Colon (tissue), 2 donors: Measurements from ENCODE around the gene MOGAT3.

ENCODE experiments used
- FAIRE-seq: peaks from 2 replicates; lab custom pipeline; 2012; peaks lifted over from hg19 to GRCh38; lab: Jason Lieb, UNC
- donor health status: control.
- donor health status: control.

Gene MOGAT3, protein sequence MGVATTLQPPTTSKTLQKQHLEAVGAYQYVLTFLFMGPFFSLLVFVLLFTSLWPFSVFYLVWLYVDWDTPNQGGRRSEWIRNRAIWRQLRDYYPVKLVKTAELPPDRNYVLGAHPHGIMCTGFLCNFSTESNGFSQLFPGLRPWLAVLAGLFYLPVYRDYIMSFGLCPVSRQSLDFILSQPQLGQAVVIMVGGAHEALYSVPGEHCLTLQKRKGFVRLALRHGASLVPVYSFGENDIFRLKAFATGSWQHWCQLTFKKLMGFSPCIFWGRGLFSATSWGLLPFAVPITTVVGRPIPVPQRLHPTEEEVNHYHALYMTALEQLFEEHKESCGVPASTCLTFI

DNA sequence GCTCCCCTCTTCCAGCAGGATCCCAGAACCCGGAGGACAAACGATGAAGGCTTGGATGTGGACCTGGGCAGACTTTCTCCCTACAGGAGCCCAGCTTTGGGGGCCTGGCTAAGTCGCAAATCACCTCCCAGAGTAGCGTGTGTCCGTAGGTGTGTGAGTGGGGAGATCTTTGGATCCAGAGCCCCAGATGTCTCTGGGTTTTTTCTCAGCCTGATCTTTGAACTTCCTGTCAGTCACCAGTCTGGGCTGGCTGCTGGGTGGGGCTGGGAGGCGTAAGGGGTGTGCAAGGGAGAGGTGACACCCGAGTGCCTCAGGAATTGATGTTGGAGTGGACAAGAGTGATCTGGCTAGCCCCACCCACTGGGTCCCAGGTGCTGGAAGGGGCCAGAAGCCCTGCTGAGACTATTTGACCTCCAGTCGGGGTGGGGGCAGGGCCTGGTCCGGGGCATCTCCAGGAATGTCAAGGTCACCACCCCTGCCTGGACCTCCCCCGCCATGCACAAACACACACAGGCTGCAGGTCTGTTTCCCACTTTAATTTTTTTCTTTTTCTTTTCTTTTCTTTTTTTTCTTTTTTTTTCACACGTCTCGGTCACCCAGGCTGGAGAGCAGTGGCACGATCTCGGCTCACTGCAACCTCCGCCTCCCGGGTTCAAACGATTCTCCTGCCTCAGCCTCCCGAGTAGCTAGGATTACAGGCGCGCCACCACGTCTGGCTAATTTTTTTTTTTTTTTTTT is at the start of gene MOGAT3:
Gene MOGAT3, minus strand, starts transcription at position 175 of the 738 bp plus-strand sequence. CDS start 182 bp downstream, outside the sequence.
- FAIRE-seq, result no peak

DNA sequence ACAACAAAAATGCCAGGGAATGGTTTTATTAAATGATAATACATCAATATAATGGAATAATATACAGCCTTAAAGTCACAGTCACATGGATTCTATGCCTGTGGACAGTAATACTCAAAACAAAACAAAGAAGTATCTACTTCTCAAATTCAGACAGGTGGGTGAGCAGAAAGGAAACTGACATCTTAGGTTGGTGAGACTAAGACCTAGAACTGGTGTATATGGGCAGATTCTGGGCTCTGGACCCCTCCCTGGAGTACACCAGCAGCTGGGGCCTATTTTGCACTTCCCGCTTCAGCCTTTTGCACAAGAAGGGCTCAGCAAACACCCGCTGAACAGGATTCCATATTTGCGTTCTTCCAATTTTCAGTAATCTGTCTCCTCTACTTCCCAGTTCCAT is 49.5 kb upstream of the MOGAT3 start:
- no peak for FAIRE-seq

DNA sequence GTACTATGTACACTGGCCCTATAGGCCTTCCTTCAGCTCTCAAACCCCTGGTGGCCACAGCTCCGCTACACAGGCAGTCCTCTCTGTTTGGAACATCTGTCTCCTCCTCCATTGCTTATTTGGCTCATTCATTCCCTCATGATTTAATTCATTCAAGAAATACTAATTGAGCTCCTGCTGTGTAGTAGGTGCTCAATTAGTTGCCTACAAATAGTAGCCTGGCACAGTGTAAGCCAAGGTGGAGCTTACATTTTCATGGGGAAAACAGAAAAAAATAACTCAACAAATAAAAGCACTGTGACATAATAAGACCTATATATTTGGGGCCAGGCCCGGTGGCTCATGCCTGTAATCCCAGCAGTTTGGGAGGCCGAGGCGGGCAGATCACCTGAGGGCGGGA is 47.4 kb upstream of the MOGAT3 start:
- no peak for FAIRE-seq

DNA sequence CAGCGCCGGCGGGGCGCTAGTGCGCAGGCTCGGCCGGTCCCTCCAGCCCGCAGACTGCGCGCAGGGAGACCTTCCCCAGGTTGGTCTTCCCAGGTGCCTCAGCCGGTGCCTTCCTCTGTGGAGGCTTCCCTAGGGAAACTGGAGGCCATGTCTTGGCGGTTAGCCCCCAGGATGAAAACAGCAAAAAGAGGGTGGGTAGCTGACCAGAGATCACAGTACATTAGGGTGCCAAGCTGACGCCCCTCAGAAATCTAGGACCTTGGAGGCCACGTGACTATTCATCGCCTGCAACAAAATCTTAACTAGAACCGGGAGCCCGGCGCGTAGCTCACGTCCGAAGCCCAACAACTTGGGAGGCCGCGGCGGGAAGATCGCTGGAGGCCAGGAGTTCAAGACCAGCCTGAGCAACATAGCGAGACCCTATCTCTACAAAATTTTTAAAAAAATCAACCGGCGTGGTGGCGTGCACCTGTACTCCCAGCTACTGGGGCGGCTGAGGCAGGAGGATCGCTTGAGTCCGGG is 44.4 kb upstream of the MOGAT3 start:
- no peak for FAIRE-seq

DNA sequence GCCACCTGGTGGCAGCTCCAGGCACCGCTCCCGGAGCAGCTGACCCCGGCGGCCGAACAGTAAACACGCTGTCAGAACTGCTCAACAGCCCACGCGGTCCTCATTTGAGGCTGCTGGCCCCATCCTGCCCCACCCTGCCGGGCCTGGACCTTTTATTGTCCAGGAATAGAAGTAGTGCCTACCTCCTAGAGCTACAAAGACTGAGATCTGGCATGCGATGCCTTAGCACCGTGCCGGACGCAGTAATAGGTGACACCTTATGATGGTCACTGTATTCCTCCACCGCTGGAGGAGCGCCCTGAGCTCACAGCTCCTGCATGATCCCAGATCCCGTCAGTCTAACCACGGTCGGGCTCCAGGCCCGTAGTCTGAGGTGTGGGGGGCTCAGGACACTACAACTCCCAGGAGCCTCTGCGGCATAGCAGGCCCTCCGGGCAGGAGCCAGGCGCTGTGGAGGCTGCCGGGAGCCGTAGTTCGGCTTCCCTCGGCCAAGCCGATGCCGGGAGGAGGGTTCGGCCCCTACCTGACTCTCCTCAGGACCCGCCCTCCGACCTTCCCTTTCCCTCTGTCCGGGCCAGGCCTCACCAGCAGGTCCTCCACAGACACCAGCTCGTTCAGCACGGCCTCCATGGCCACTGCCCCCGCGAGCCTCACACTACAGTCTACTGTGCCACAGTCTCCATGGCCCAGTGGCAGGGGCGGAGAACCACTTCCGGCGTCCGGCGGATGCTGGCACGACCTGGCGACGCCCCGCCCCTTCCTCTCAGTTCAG is 43.7 kb upstream of the MOGAT3 start, which contains the start of gene FIS1:
Gene FIS1, minus strand, starts transcription at position 707 of the 772 bp plus-strand sequence. Its CDS starts 77 bp downstream, at position 630.
- no peak for FAIRE-seq

DNA sequence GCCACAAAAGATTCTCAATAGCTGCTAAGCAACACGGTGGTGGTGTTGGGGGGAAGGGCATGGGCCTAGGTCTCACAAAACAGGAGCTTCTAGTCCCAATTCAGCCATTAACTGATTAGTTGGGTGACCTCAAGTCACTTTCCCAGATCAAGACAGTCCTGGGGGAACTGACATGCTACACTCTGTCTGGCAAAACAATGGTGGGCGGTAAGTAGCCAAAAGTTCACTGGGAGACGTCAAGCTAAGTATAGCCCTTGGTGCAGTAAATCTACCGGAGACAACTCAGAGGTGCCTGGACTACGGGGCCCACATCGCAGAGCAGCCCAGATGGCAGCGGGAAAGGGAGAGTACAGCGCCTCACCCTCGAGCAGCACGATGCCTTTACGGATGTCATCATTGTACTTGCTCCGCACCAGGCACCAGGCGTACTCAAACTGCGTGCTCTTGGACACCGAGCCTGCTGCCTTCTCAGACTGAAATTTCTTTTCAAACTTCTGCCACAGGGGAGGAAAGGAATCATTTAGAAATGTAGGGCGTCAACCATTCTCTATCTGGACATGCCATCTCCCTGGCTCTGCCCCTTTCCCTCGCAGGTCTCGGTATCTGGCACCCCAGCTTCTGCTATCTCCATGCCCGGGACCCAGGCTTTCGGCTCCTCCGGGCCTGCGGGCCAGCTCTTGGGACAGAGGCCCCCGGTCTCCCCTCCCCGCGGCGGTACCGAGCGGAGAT is 43.0 kb upstream of the MOGAT3 start:
- no peak for FAIRE-seq

DNA sequence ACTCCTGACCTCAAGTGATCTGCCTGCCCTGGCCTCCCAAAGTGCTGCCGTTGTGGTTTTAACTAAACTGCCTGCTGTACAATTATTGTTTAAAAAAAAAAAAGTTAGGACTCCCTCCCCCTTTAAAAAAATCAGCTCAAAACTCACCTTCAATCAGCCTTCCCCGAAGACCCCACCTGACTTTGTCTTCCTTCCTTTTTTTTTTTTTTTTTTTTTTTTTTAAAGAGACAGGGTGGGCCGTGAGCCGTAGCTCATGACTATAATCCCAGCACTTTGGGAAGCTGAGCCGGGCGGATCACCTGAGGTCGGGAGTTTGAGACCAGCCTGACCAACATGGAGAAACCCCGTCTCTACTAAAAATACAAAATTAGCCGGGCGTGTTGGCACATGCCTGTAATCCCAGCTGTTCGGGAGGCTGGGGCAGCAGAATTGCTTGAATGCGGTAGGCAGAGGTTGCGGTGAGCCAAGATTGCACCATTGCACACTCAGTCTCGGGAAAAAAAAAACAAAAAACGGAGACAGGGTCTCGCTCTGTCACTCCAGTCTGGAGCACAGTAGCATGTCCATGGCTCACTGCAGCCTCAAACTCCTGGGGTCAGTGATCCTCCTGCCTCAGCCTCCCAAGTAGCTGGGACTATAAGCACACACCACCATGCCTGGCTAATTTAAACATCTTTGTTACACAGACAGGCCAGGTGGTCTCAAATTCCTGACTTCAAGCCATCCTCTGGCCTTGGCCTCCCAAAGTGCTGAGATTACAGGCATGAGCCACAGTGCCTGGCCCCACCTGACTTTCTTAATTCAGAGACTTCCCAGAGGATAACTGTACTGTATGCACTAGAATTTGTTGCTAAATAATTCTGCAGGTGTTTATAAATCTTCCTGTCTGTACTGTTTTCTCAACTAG is 40.9 kb upstream of the MOGAT3 start:
- no peak for FAIRE-seq

DNA sequence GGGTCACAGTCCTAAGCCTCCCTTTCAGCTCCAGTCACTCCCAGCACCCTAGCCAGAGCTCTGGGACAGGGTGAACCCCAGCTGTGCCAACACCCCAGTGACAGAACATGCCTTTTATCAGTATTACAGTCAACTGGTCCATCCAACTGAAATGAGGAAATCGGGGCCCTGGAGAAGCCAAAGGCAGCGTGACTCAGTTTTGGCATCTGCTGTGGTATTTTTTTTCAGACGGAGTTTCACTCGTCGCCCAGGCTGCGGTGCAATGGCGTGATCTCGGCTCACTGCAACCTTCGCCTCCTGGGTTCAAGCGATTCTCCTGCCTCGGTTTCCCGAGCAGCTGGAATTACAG is 40.2 kb upstream of the MOGAT3 start:
- no peak for FAIRE-seq

DNA sequence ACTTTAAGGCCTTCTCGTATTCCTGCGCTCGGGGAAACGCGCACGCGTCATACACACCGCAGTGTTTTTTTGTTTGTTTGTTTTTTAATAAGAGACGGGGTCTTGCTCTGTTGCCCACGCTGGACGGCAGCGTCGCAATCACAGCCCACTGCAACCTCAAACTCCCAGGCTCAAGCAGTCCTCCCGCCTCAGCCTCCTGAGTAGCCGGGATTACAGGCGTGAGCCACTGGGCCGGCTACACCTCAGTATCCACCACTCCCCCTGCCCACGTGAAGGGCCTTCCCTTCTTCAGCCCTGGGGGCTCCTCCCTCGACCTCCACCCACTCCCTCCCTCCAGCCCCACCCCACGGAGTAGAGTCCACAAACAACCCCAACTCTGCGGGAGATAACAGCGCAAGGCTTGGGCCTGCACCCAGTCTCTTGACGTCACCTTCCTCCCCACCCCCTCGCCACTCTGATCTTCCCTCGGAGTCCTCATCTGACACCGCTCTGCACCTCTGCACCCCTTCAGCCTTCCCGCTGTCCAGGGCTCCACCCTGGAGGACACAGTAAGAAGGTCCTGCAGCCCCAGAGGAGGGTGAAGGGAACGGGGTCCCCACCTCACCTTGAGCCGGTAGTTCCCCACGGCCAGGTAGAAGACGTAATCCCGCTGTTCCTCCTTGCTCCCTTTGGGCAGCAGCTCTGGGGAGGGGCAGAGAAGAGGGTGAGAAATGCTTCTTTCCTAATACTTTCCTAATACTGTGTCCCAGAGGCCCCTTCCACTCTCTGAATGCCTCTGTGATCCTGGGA is 39.6 kb upstream of the MOGAT3 start:
- no peak for FAIRE-seq

DNA sequence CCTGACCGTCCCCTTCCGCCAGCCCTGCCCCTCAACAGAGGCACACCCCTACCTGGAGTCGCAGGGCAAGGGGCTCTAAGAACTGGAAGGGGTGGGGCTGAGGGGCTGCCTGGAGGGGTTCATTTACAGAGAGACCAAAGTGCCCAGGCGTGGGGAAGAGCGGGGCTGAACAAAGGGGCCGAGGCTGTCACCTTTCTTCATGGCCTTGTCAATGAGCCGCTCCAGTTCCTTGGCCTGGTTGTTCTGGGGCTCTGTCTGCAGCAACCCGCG is 39.0 kb upstream of the MOGAT3 start:
- FAIRE-seq, result no peak

DNA sequence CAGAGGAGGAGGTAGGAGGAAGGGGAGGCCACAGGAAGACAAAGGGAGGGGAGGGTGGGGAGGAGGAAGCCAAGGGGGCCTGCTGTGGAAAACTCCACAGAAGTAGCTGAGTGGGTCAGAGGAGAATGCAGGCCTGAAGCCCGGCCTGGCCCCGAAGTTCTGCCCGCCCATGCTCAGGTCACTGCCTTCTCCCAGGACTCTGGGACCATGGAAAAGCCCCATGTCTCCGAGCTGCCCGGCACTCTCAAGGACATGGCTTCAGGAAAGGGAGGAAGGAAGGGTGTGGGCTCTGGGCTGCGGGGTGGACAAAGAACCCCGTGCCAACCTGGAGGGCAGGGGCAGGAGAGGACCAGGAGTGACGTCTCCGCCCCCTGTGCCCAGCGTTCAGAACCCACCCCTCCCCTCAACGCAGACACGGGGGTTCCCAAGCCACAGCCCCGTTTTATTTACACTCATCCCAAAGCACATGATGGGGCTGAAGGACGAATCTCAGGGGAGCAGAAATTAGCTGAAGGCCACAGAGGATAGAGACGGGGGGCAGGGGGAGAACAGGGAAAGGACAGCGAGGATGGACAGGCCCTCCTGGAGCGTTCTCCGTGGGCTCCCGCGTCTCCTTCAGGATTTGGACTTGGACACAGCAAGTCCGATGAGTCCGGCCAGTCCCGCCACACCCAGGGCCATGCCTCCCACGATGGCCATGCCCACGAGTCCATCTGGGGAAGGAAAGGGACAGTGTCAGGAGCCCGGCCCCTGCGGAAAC is 38.5 kb upstream of the MOGAT3 start:
- FAIRE-seq, result no peak

DNA sequence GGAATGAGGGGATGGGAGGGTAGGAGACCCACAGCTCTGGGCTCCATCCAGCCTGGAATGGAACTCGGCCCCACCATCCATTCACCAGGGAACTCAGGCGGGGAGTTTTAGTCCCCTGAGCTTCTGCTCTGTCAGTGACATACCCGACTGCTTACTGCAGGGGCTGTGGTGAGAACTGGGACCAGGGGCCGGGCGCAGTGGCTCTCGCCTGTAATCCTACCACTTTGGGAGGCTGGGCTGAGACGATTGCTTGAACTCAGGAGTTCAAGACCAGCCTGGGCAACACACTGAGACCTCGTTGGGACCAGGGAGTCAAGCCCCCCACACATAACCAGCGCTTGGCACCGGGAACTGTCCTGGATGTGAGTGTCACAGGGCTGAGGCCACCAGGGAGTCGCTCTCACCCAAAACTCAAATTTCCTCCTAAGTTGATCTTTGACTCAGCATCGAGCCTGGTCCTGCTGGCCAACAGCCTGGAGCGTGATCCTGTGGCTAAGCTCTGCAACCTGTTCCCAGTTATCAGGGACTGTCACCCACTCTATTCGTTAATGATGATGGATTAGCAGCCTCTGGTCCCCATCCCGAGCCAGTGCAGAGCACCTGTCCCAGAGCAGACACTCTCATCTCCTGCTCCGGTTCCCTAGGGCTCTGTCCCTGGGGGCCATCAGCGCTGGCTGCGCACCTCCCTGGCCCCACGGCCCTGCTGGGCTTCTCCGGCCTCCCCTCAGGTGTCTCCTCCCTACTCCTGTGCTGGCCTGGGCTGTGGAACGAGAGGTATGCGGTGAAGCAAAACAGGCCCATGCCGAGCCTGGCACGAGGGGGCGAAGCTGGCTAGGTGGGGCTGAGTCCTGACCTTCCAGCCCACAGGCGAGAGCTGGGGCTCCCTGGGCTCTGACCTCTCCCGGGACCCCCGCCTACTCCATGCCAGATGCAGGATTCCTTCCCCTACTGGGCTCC is 37.7 kb upstream of the MOGAT3 start:
- no peak for FAIRE-seq

DNA sequence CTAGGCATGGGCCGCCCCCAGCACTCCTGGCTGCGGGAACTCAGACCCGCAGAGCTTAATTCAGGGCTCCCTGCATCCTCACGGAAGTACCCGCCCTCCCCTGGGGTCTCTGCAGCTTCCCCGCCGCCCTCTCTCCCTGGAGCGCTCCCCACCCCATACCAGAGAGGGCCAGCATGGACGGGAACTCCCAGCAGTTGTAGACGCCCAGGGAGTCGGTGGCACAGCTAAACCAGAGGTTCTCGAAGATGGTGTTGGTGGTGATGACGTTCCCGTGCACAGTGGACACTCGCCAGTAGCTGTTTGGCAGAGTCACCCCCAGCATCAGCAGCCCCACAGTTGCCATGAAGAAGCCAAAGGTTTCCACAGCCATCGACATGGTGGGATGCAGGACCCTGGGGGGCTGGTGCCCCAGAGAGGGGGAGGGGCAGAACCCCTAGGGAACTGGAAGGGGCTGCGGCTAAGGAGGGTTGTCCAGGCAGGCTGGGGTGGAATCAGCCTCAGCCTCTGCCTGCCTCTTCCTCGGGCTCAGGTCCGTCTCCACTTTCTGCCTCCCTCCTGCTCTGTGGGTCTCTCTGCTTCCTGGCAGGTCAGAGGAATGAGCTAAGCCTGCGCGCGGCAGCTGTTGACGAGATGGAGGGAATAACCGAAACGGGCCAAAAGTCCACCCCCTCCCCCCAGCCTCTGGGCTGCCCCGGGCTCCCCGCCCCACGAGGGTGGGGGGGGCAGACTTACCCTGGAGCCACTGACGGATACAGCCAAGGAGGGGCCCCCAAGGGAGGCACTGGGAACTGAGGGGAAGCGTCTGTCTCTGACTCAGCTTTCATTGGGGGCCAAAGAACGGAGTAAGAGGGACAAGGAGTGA is 36.6 kb upstream of the MOGAT3 start, which contains the start of gene CLDN15:
Gene CLDN15, minus strand, starts transcription at position 597 of the 862 bp plus-strand sequence. Its CDS starts 221 bp downstream, at position 376.
- no peak for FAIRE-seq

DNA sequence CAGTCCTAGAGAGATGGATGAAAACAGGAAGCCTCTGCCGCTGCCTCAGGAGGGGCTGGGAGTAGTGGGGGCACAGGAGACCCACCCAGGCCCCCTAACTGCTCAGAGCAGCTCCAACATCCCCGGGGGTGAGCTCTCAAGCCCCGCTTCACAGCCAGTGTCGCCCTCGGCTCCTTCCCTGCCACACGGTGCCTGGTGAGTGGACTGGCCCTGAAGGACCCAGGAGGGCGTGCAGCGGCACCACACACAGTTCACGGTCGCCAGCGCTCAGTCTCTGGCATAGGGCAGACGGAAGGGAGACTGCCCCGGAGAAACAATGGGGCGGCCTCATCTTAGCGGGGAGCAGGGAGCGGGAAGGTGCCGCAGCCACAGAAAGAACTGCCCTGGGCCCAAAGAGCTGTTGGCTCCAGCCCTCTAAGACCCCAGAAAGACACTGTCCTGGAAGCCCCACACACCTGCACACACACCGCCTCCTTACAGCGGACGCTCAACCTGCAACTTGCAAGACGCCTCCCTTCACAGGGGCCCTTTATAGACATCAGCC is 35.5 kb upstream of the MOGAT3 start:
- no peak for FAIRE-seq

DNA sequence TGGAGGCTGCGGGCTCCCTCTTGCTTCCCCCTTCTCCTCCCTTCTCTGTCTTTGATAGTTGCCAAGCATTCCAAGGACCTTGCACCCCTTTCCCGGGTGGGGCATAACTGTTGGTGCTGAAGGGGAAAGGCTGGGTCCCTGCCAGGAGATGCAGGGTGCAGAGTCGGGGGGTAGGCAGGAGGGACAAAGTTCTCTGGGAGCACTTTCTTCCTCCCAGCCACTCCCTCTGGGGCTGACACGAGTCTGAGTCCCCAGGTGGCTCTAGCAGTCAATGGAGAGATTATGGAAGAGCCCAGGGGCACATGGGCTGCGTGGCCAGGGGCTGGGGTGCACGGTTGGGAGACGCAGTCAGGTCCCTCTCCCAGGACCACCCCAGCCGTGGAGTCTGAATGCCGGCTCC is 34.7 kb upstream of the MOGAT3 start:
- FAIRE-seq, result no peak

DNA sequence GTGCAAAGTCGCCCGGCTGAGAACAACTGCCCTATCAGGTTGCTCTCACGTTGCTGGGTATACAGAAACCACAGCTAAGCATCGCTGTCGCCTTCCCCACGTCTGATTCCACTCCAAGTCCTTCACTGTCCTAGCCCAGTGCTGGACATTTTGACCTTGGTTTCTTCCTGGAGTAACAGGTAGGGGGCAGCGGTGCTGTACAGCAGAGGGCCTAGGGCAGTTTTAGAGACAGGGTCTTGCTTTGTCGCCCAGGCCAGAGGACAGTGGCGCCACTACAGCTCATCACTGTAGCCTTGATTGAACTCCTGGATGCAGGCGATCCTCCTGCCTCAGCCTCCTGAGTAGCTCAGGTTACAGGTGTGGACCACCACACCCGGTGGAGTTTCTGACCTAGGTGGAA is 34.2 kb upstream of the MOGAT3 start:
- no peak for FAIRE-seq

DNA sequence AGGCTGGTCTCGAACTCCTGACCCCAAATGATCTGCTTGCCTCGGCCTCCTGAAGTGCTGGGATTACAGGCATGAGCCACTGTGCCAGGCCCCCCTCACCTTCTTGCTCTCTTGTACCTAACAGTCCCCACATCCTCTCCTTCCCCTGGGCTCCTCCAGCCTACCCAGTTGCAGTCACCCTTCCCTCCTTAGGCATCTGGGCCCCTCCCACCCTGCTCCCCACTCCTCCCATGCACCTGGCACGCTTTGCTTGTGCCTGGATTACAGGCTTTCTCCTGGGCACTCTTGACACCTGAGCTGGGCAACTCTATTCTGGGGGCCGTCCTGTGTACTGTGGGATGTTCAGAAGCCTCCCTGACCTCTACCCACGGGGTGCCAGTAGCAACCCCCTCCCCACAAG is 33.8 kb upstream of the MOGAT3 start:
- FAIRE-seq, result no peak
